Endodermal cell (in vitro differentiated cells): ENCODE results near the gene ZNF334. TPM values are rescaled to one million over a fixed set of nuclear protein-coding genes. Genes with fewer than 3 reads are reported as not detected.

Source experiments
- DNase-seq: peaks from one replicate; pipeline ENCODE4 v3.0.0-alpha.2; 2017
- H3K27ac ChIP-seq: 2 replicates; pipeline ENCODE4 v1.5.1; 2013; ENCODE audit warnings: mild to moderate bottlenecking, low read depth, low read length, moderate library complexity
- H3K27me3 ChIP-seq: 2 replicates; pipeline ENCODE4 v1.6.1; 2013; ENCODE audit warnings: mild to moderate bottlenecking, low read length, moderate library complexity; ENCODE audit not compliant: insufficient read depth, control insufficient read depth, poor library complexity, severe bottlenecking
- H3K36me3 ChIP-seq: 2 replicates; pipeline ENCODE4 v1.7.0; 2013; ENCODE audit warnings: mild to moderate bottlenecking, low read length, moderate library complexity; ENCODE audit not compliant: control insufficient read depth, insufficient read depth
- H3K4me1 ChIP-seq: one replicate; pipeline ENCODE4 v1.7.0; 2013; ENCODE audit warnings: low read length; ENCODE audit not compliant: control insufficient read depth, insufficient read depth
- H3K4me3 ChIP-seq: 2 replicates; pipeline ENCODE4 v1.5.1; 2013; ENCODE audit warnings: mild to moderate bottlenecking, low read length, moderate library complexity
- H3K9ac ChIP-seq: 2 replicates; pipeline ENCODE4 v1.6.1; 2013; ENCODE audit warnings: mild to moderate bottlenecking, low read length, moderate library complexity; ENCODE audit not compliant: poor library complexity, severe bottlenecking; ENCODE audit errors: extremely low read depth
- H3K9me3 ChIP-seq: 2 replicates; pipeline ENCODE4 v1.6.1; 2013; ENCODE audit warnings: mild to moderate bottlenecking, low read length, moderate library complexity; ENCODE audit not compliant: control insufficient read depth
- H3K27ac Mint-ChIP-seq: 2 replicates; pipeline ENCODE4 v1.8.0; 2020; ENCODE audit warnings: mixed read lengths
- H3K27me3 Mint-ChIP-seq: 2 replicates; pipeline ENCODE4 v1.8.0; 2021; ENCODE audit warnings: mild to moderate bottlenecking, mixed read lengths; ENCODE audit not compliant: insufficient read depth
- H3K36me3 Mint-ChIP-seq: 2 replicates; pipeline ENCODE4 v1.8.0; 2020; ENCODE audit warnings: low read depth, mixed read lengths
- H3K4me1 Mint-ChIP-seq: 2 replicates; pipeline ENCODE4 v1.8.0; 2020; ENCODE audit warnings: mixed read lengths
- H3K4me3 Mint-ChIP-seq: 2 replicates; pipeline ENCODE4 v1.8.0; 2020; ENCODE audit warnings: mild to moderate bottlenecking, moderate library complexity, mixed read lengths
- H3K9me3 Mint-ChIP-seq: 2 replicates; pipeline ENCODE4 v1.8.0; 2020; ENCODE audit warnings: mild to moderate bottlenecking, mixed read lengths
- CTCF ChIP-seq: fragments of 200-600 bp; sonication (generic); conservative IDR thresholded peaks from 2 replicates; pipeline ENCODE4 v1.5.0; 2021; ENCODE audit warnings: antibody characterized with exemption, mild to moderate bottlenecking
- WGBS, 2 experiments: methylation state at CpG; one replicate each; pipeline versions ENCODE4 v1.1.5 to v1.1.7; 2013; ENCODE audit warnings: missing lambda C conversion rate in 2 of 2, mixed read lengths in 1 of 2; ENCODE audit not compliant: insufficient coverage in 1 of 2, insufficient read length in 1 of 2; 5-methylcytosine and 5-hydroxymethylcytosine counted together
- long read RNA-seq, 4 experiments: library from polyadenylated mRNA in 2 of 4; library from RNA in 1 of 4; library from capped mRNA in 1 of 4; stranded (forward) in 3 of 4; unstranded in 1 of 4; transcript quantifications; one replicate each; pipeline ENCODE4 v2.0.0, GENCODE V29; 2020 to 2021; ENCODE audit warnings: inconsistent platforms in 1 of 4
- polyA plus RNA-seq, 2 experiments: library from polyadenylated mRNA; stranded (reverse); fragments of 50-300 nt; gene quantifications; one replicate each; pipeline ENCODE4 v1.2.3, GENCODE V29; 2013
- total RNA-seq, 2 donors: library from RNA; stranded (reverse); fragmentation: NEBNext Ultra II Directional in 1 of 2; extraction: Animal tissue kit (Norgen Biotek cat#: 25700) in 1 of 2; gene quantifications; 2 replicates in 1 of 2; 3 replicates in 1 of 2; pipeline ENCODE4 v1.2.1, GENCODE V29; 2021

The ZNF334 gene
- 10 to 100 TPM; 21.1 to 31.7 TPM for total RNA-seq
- polyA plus RNA-seq (2013, experiment 1 of 2) = 20.5 TPM
- polyA plus RNA-seq (2013, experiment 2 of 2) = 18.4 TPM
- long read RNA-seq, experiment 1, partial matches to known transcripts = 0 of 5 reads
- long read RNA-seq, experiment 1, other reads (novel, unspliced or antisense) = 4 of 5 reads
- long read RNA-seq, experiment 2, partial matches to known transcripts = 4 of 33 reads
- long read RNA-seq, experiment 2, other reads (novel, unspliced or antisense) = 23 of 33 reads
- long read RNA-seq, experiment 3, transcript ZNF334-201 (5 exons, 3,890 nt) = major isoform, 5 of 52 reads
- long read RNA-seq, experiment 3, partial matches to known transcripts = 4 of 52 reads
- long read RNA-seq, experiment 3, other reads (novel, unspliced or antisense) = 42 of 52 reads
- long read RNA-seq, experiment 4, partial matches to known transcripts = 3 of 13 reads
- long read RNA-seq, experiment 4, other reads (novel, unspliced or antisense) = 9 of 13 reads

GRCh38 chr20:46512943-46513844 is at the start of gene ZNF334:
ZNF334 (minus strand) TSS chr20:46513559; CDS start chr20:46512102, 1,457 bp downstream.
- Mint-ChIP-seq H3K27me3 (peaks cover 27% of the 10 kb centered on the region), H3K36me3 (peaks cover 36% of the 10 kb centered on the region), H3K27ac (peak within 1 kb of the TSS; percentile 92), H3K4me1 (no peaks in the 10 kb centered on the region), H3K9me3 (peaks cover 18% of the 10 kb centered on the region), H3K4me3 (peak within 1 kb of the TSS; percentile 93)
- peaks cover 13% of the 10 kb centered on the region for H3K36me3 ChIP-seq
- peak within 1 kb of the TSS; percentile 66 for H3K9ac ChIP-seq
- H3K9me3 ChIP-seq = no peaks in the 10 kb centered on the region
- no peaks in the 10 kb centered on the region for H3K4me1 ChIP-seq
- peaks cover 11% of the 10 kb centered on the region for H3K27me3 ChIP-seq
- H3K4me3 ChIP-seq = peak within 1 kb of the TSS; percentile 98
- peak; percentile 95 for DNase-seq
- no peak within 1 kb of the TSS for H3K27ac ChIP-seq
- no peak for TF ChIP-seq CTCF
- WGBS, 2 experiments = 3 to 6% methylated on average over 23 to 49 of the region's 49 CpGs

- no peak overlapping the region for H3K9ac ChIP-seq
- no peaks in the 10 kb centered on the region for H3K36me3 ChIP-seq
- H3K4me3 ChIP-seq = no peak overlapping the region
- peak; percentile 94 for DNase-seq
- Mint-ChIP-seq H3K27ac (no peak overlapping the region), H3K27me3 (no peaks in the 10 kb centered on the region), H3K9me3 (no peaks in the 10 kb centered on the region), H3K4me1 (peaks cover 23% of the 10 kb centered on the region), H3K4me3 (no peak overlapping the region), H3K36me3 (no peaks in the 10 kb centered on the region)
- no peaks in the 10 kb centered on the region for H3K27me3 ChIP-seq
- H3K9me3 ChIP-seq = no peaks in the 10 kb centered on the region
- H3K4me1 ChIP-seq = peaks cover 4% of the 10 kb centered on the region
- peak; percentile 96 for TF ChIP-seq CTCF
- 34 to 36% methylated on average over 11 to 19 of the region's 19 CpGs for WGBS, 2 experiments
- peak overlapping the region; percentile 67 for H3K27ac ChIP-seq
These were observed 49.2 kb upstream of the ZNF334 start for GRCh38 chr20:46562373-46563169.

DNA sequence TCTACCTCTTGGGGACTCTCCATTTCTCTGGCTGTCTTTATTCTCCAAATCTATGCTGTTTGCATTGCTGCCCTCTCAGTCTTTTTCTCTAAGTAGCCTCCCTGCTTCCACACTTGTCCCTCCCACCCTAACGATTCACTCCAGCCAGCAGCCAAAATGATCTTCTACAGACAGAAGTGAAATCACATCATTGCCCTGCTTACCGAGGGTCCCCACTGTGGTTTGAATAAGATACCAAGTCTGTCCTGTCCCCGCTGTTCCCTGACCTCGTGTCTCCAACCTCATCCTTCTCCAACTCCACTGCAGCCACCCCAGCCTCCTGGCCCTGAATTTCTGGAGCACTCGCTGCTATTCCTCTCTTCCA is 48.6 kb upstream of the ZNF334 start:
- H3K36me3 Mint-ChIP-seq = no peaks in the 10 kb centered on the region
- no peak for TF ChIP-seq CTCF
- no peak overlapping the region for H3K4me3 ChIP-seq
- no peak overlapping the region for H3K4me3 Mint-ChIP-seq
- no peaks in the 10 kb centered on the region for H3K27me3 Mint-ChIP-seq
- H3K9me3 Mint-ChIP-seq = no peaks in the 10 kb centered on the region
- H3K9ac ChIP-seq = no peak overlapping the region
- peaks cover 4% of the 10 kb centered on the region for H3K4me1 ChIP-seq
- no peak for DNase-seq
- H3K27me3 ChIP-seq = peaks cover 1% of the 10 kb centered on the region
- H3K36me3 ChIP-seq = no peaks in the 10 kb centered on the region
- H3K27ac ChIP-seq = peak overlapping the region; percentile 67
- H3K27ac Mint-ChIP-seq = no peak overlapping the region
- H3K9me3 ChIP-seq = no peaks in the 10 kb centered on the region
- WGBS, 2 experiments = 59 to 71% methylated on average over 5 of the region's 5 CpGs
- peaks cover 23% of the 10 kb centered on the region for H3K4me1 Mint-ChIP-seq
